ENCODE results near the gene RPS6KB2.

Gene RPS6KB2

GRCh38 chr11:67440229-67441097 lies 12.2 kb downstream of the RPS6KB2 start:
- Histone ChIP-seq H3K36me3 (ENCODE audit: low read depth) (peaks cover 15% of the 10 kb centered on the region), H3K27ac (ENCODE audit: poor library complexity, severe bottlenecking) (no peak overlapping the region), H3K4me3 (ENCODE audit: severe bottlenecking) (no peak overlapping the region), H3K27me3 (ENCODE audit: insufficient read depth, poor library complexity, severe bottlenecking) (no peaks in the 10 kb centered on the region), H3K9me3 (ENCODE audit: severe bottlenecking) (no peaks in the 10 kb centered on the region), H3K4me1 (ENCODE audit: insufficient read depth, poor library complexity, severe bottlenecking) (no peaks in the 10 kb centered on the region)
- TF ChIP-seq, protein P1, sequence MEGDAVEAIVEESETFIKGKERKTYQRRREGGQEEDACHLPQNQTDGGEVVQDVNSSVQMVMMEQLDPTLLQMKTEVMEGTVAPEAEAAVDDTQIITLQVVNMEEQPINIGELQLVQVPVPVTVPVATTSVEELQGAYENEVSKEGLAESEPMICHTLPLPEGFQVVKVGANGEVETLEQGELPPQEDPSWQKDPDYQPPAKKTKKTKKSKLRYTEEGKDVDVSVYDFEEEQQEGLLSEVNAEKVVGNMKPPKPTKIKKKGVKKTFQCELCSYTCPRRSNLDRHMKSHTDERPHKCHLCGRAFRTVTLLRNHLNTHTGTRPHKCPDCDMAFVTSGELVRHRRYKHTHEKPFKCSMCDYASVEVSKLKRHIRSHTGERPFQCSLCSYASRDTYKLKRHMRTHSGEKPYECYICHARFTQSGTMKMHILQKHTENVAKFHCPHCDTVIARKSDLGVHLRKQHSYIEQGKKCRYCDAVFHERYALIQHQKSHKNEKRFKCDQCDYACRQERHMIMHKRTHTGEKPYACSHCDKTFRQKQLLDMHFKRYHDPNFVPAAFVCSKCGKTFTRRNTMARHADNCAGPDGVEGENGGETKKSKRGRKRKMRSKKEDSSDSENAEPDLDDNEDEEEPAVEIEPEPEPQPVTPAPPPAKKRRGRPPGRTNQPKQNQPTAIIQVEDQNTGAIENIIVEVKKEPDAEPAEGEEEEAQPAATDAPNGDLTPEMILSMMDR (IDR thresholded peaks at IDR 0.05; ENCODE audit: poor library complexity, severe bottlenecking): no peak
- no peak for ATAC-seq (ENCODE audit: low read depth)
- no peak for DNase-seq (ENCODE audit: low spot score)

GRCh38 chr11:67441098-67441563 lies 12.8 kb downstream of the RPS6KB2 start:
- DNase-seq (ENCODE audit: low spot score) (peak; percentile 59), ATAC-seq (ENCODE audit: low read depth) (no peak)
- Histone ChIP-seq H3K4me1 (ENCODE audit: insufficient read depth, poor library complexity, severe bottlenecking) (no peaks in the 10 kb centered on the region), H3K36me3 (ENCODE audit: low read depth) (peaks cover 15% of the 10 kb centered on the region), H3K27me3 (ENCODE audit: insufficient read depth, poor library complexity, severe bottlenecking) (no peaks in the 10 kb centered on the region), H3K27ac (ENCODE audit: poor library complexity, severe bottlenecking) (no peak overlapping the region), H3K4me3 (ENCODE audit: severe bottlenecking) (no peak overlapping the region), H3K9me3 (ENCODE audit: severe bottlenecking) (no peaks in the 10 kb centered on the region)
- TF ChIP-seq, protein P1 (IDR thresholded peaks at IDR 0.05; ENCODE audit: poor library complexity, severe bottlenecking): no peak

- Histone ChIP-seq H3K27me3 (ENCODE audit: insufficient read depth, poor library complexity, severe bottlenecking) (no peaks in the 10 kb centered on the region), H3K9me3 (ENCODE audit: severe bottlenecking) (no peaks in the 10 kb centered on the region), H3K27ac (ENCODE audit: poor library complexity, severe bottlenecking) (no peak overlapping the region), H3K4me1 (ENCODE audit: insufficient read depth, poor library complexity, severe bottlenecking) (no peaks in the 10 kb centered on the region), H3K4me3 (ENCODE audit: severe bottlenecking) (no peak overlapping the region), H3K36me3 (ENCODE audit: low read depth) (peaks cover 15% of the 10 kb centered on the region)
- DNase-seq (ENCODE audit: low spot score): peak; percentile 57
- TF ChIP-seq, protein P1 (IDR thresholded peaks at IDR 0.05; ENCODE audit: poor library complexity, severe bottlenecking): no peak
- no peak for ATAC-seq (ENCODE audit: low read depth)
Observed at GRCh38 chr11:67441731-67442351, 13.5 kb downstream of the RPS6KB2 start.

- Histone ChIP-seq H3K27me3 (ENCODE audit: insufficient read depth, poor library complexity, severe bottlenecking) (no peaks in the 10 kb centered on the region), H3K9me3 (ENCODE audit: severe bottlenecking) (no peaks in the 10 kb centered on the region), H3K4me1 (ENCODE audit: insufficient read depth, poor library complexity, severe bottlenecking) (no peaks in the 10 kb centered on the region), H3K4me3 (ENCODE audit: severe bottlenecking) (peak overlapping the region; percentile 57), H3K27ac (ENCODE audit: poor library complexity, severe bottlenecking) (peak overlapping the region; percentile 66), H3K36me3 (ENCODE audit: low read depth) (peaks cover 12% of the 10 kb centered on the region)
- TF ChIP-seq, protein P1 (IDR thresholded peaks at IDR 0.05; ENCODE audit: poor library complexity, severe bottlenecking): no peak
- DNase-seq (ENCODE audit: low spot score): peak; percentile 57
- peak; percentile 13 for ATAC-seq (ENCODE audit: low read depth)
Observed at GRCh38 chr11:67442504-67443404, 14.5 kb downstream of the RPS6KB2 start.

Data from RWPE2 (cell line).